HEK293 (cell line): Measurements from ENCODE around the gene GMDS.

ENCODE experiments used
- CTCF ChIA-PET: fragments of 350-600 bp; formaldehyde crosslinking; extraction: SDS; loops from one replicate; lab custom pipeline; 2021; ENCODE audit warnings: antibody characterized with exemption; lab: Yijun Ruan, JAX
- POLR2A ChIA-PET: fragments of 300-600 bp; formaldehyde crosslinking; extraction: SDS; loops from one replicate; lab custom pipeline; 2020; ENCODE audit warnings: antibody characterized with exemption, inconsistent platforms; lab: Yijun Ruan, JAX
- H3K27ac ChIP-seq: fragments of 200-500 bp; sonication (Bioruptor generic); 2 replicates; pipeline ENCODE4 v1.5.1; 2014; ENCODE audit warnings: low read depth, low read length, control low read depth, inconsistent platforms; ENCODE audit errors: extremely low read depth
- H3K36me3 ChIP-seq, 2 experiments: fragments of 200-500 bp in 1 of 2; sonication (Bioruptor generic) in 1 of 2; 1 replicate in 1 of 2; 2 replicates in 1 of 2; pipeline ENCODE4 v1.5.1; 2014 to 2017; ENCODE audit warnings: inconsistent platforms in 2 of 2, low read length in 2 of 2; ENCODE audit not compliant: control insufficient read depth in 2 of 2, insufficient read depth in 1 of 2
- H3K4me1 ChIP-seq: fragments of 200-500 bp; sonication (Bioruptor generic); 2 replicates; pipeline ENCODE4 v1.5.1; 2014; ENCODE audit warnings: mild to moderate bottlenecking, low read length, inconsistent platforms; ENCODE audit not compliant: control insufficient read depth, insufficient read depth
- H3K4me3 ChIP-seq: 2 replicates; pipeline ENCODE4 v1.5.1; 2011; ENCODE audit warnings: low read depth, mild to moderate bottlenecking, control low read depth, low read length, moderate library complexity
- H3K9me3 ChIP-seq: fragments of 200-500 bp; sonication (Bioruptor generic); 2 replicates; pipeline ENCODE4 v1.5.1; 2014; ENCODE audit warnings: low read depth, low read length, inconsistent platforms; ENCODE audit not compliant: control insufficient read depth, insufficient read depth
- BCL11A ChIP-seq: fragments of 450-650 bp; formaldehyde crosslinking; IDR thresholded peaks from 2 replicates; pipeline ENCODE4 v1.5.1; 2016; ENCODE audit warnings: low read depth, missing biosample characterization, missing genetic modification characterization
- EGR2 ChIP-seq: fragments of 450-650 bp; formaldehyde crosslinking; IDR thresholded peaks from 2 replicates; pipeline ENCODE4 v1.5.1; 2016; ENCODE audit warnings: low read depth, missing biosample characterization, missing genetic modification characterization
- HOXC10 ChIP-seq: sonication (generic); formaldehyde crosslinking; IDR thresholded peaks from 2 replicates; pipeline ENCODE4 v1.8.1; 2023; ENCODE audit warnings: mild to moderate bottlenecking, missing genetic modification reagents
- OVOL3 ChIP-seq: fragments of 450-650 bp; formaldehyde crosslinking; IDR thresholded peaks from 2 replicates; pipeline ENCODE4 v1.5.1; 2016; ENCODE audit warnings: missing biosample characterization, missing genetic modification characterization
- PRDM1 ChIP-seq: fragments of 450-650 bp; formaldehyde crosslinking; IDR thresholded peaks from 2 replicates; pipeline ENCODE4; 2016; ENCODE audit warnings: missing biosample characterization, missing genetic modification characterization
- RBAK ChIP-seq: fragments of 450-650 bp; formaldehyde crosslinking; IDR thresholded peaks from 2 replicates; pipeline ENCODE4 v1.5.1; 2016; ENCODE audit warnings: missing biosample characterization, missing genetic modification characterization
- ZBTB10 ChIP-seq: fragments of 450-650 bp; formaldehyde crosslinking; IDR thresholded peaks from 2 replicates; pipeline ENCODE4 v1.5.1; 2016; ENCODE audit warnings: missing biosample characterization, missing genetic modification characterization
- ZBTB21 ChIP-seq: fragments of 450-650 bp; formaldehyde crosslinking; IDR thresholded peaks from 2 replicates; pipeline ENCODE4 v1.5.1; 2017; ENCODE audit warnings: missing biosample characterization, missing genetic modification characterization
- ZFHX2 ChIP-seq: fragments of 450-650 bp; formaldehyde crosslinking; conservative IDR thresholded peaks from 2 replicates; pipeline ENCODE4 v1.5.1; 2016; ENCODE audit warnings: missing biosample characterization, missing genetic modification characterization
- ZFP37 ChIP-seq: fragments of 450-650 bp; formaldehyde crosslinking; IDR thresholded peaks from 2 replicates; pipeline ENCODE4 v1.5.1; 2016; ENCODE audit warnings: missing biosample characterization, missing genetic modification characterization
- ZFP69B ChIP-seq: fragments of 450-650 bp; formaldehyde crosslinking; IDR thresholded peaks from 2 replicates; pipeline ENCODE4 v1.5.1; 2016; ENCODE audit warnings: missing biosample characterization, missing genetic modification characterization
- ZIC2 ChIP-seq: fragments of 450-650 bp; formaldehyde crosslinking; IDR thresholded peaks from 2 replicates; pipeline ENCODE4 v1.5.1; 2016; ENCODE audit warnings: missing biosample characterization, missing genetic modification characterization
- ZNF112 ChIP-seq: fragments of 450-650 bp; formaldehyde crosslinking; IDR thresholded peaks from 2 replicates; pipeline ENCODE4 v1.5.0; 2017; ENCODE audit warnings: missing biosample characterization, missing genetic modification characterization
- ZNF155 ChIP-seq: fragments of 450-650 bp; formaldehyde crosslinking; IDR thresholded peaks from 2 replicates; pipeline ENCODE4 v1.5.1; 2016; ENCODE audit warnings: missing biosample characterization, missing genetic modification characterization
- ZNF169 ChIP-seq: fragments of 450-650 bp; formaldehyde crosslinking; IDR thresholded peaks from 2 replicates; pipeline ENCODE4 v1.5.1; 2016; ENCODE audit warnings: missing biosample characterization, missing genetic modification characterization
- ZNF341 ChIP-seq: fragments of 450-650 bp; formaldehyde crosslinking; IDR thresholded peaks from 2 replicates; pipeline ENCODE4; 2016; ENCODE audit warnings: low read depth, missing biosample characterization, missing genetic modification characterization
- ZNF362 ChIP-seq: fragments of 450-650 bp; formaldehyde crosslinking; IDR thresholded peaks from 2 replicates; pipeline ENCODE4 v1.5.1; 2016; ENCODE audit warnings: missing biosample characterization, missing genetic modification characterization
- ZNF366 ChIP-seq: fragments of 450-650 bp; formaldehyde crosslinking; conservative IDR thresholded peaks from 2 replicates; pipeline ENCODE4 v1.5.1; 2016; ENCODE audit warnings: missing biosample characterization, missing genetic modification characterization
- ZNF394 ChIP-seq: fragments of 450-650 bp; formaldehyde crosslinking; IDR thresholded peaks from 2 replicates; pipeline ENCODE4 v1.5.1; 2016; ENCODE audit warnings: missing biosample characterization, missing genetic modification characterization, mild to moderate bottlenecking, moderate library complexity, borderline replicate concordance
- ZNF398 ChIP-seq: fragments of 450-650 bp; formaldehyde crosslinking; IDR thresholded peaks from 2 replicates; pipeline ENCODE4 v1.5.1; 2017; ENCODE audit warnings: missing biosample characterization, missing genetic modification characterization
- ZNF426 ChIP-seq: fragments of 450-650 bp; formaldehyde crosslinking; IDR thresholded peaks from 2 replicates; pipeline ENCODE4 v1.5.1; 2017; ENCODE audit warnings: missing biosample characterization, missing genetic modification characterization, mild to moderate bottlenecking, inconsistent platforms, moderate library complexity
- ZNF513 ChIP-seq: fragments of 450-650 bp; IDR thresholded peaks from 2 replicates; pipeline ENCODE4 v1.5.1; 2018; ENCODE audit warnings: missing biosample characterization, missing genetic modification characterization
- ZNF585B ChIP-seq: fragments of 450-650 bp; formaldehyde crosslinking; IDR thresholded peaks from 2 replicates; pipeline ENCODE4 v1.5.1; 2016; ENCODE audit warnings: missing biosample characterization, missing genetic modification characterization
- ZNF701 ChIP-seq: fragments of 450-650 bp; formaldehyde crosslinking; IDR thresholded peaks from 2 replicates; pipeline ENCODE4 v1.5.1; 2016; ENCODE audit warnings: missing biosample characterization, missing genetic modification characterization
- ZNF768 ChIP-seq: fragments of 450-650 bp; formaldehyde crosslinking; IDR thresholded peaks from 2 replicates; pipeline ENCODE4 v1.5.1; 2018; ENCODE audit warnings: missing biosample characterization, mild to moderate bottlenecking, missing genetic modification characterization
- ZNF830 ChIP-seq: fragments of 450-650 bp; IDR thresholded peaks from 2 replicates; pipeline ENCODE4 v1.5.0; 2018; ENCODE audit warnings: missing biosample characterization, missing genetic modification characterization, low read depth, mild to moderate bottlenecking, moderate library complexity
- ZNF837 ChIP-seq: fragments of 450-650 bp; formaldehyde crosslinking; IDR thresholded peaks from 2 replicates; pipeline ENCODE4 v1.5.1; 2016; ENCODE audit warnings: missing biosample characterization, missing genetic modification characterization

The GMDS gene

GRCh38 chr6:2216794-2217383, 28.5 kb downstream of the GMDS start:
- CTCF ChIA-PET, result interaction anchor here (0.6 to 2.1 kb wide), 3 partner anchors 8 to 620 kb away, joined by 4 to 10 read pairs (median 4); no protein-coding TSS in a partner anchor
- no peaks in the 10 kb centered on the region for H3K4me1 ChIP-seq
- H3K27ac ChIP-seq, result no peak overlapping the region
- H3K4me3 ChIP-seq, result no peak overlapping the region
- TF ChIP-seq EGR2 (tag by site-specific recombination) (peak; percentile 58), ZNF513 (tag by site-specific recombination) (no peak), ZFHX2 (tag by site-specific recombination) (peak; percentile 42), ZNF341 (tag by site-specific recombination) (no peak)
- no peaks in the 10 kb centered on the region for H3K36me3 ChIP-seq
- POLR2A ChIA-PET, result no interaction called here
- no peaks in the 10 kb centered on the region for H3K9me3 ChIP-seq

- POLR2A ChIA-PET, result no interaction called here
- CTCF ChIA-PET, result interaction anchor here (0.7 to 1.3 kb wide), 2 partner anchors 31 to 40 kb away, joined by 3 read pairs; no protein-coding TSS in a partner anchor
- Histone ChIP-seq H3K36me3 (no peaks in the 10 kb centered on the region), H3K4me1 (no peaks in the 10 kb centered on the region), H3K9me3 (no peaks in the 10 kb centered on the region), H3K27ac (no peak overlapping the region), H3K4me3 (no peak overlapping the region)
- no peak for TF ChIP-seq ZFP37
- TF ChIP-seq ZNF155 (tag by site-specific recombination), result no peak
- no peak for TF ChIP-seq ZNF362
- TF ChIP-seq PRDM1 (tag by site-specific recombination), result no peak; the same call in none of the 2 replicates
- TF ChIP-seq ZFHX2 (tag by site-specific recombination), result peak; percentile 88
- no peak for TF ChIP-seq ZNF701 (tag by site-specific recombination)
- TF ChIP-seq ZNF837 (tag by site-specific recombination), result no peak
- TF ChIP-seq OVOL3 (tag by site-specific recombination), result no peak
- TF ChIP-seq ZBTB21, result no peak
- TF ChIP-seq ZBTB10 (tag by site-specific recombination), result no peak
- TF ChIP-seq BCL11A (tag by site-specific recombination), result no peak
- TF ChIP-seq ZNF394 (tag by site-specific recombination), result no peak
- no peak for TF ChIP-seq ZNF585B
- no peak for TF ChIP-seq ZFP69B (tag by site-specific recombination)
- peak; percentile 89 for TF ChIP-seq ZNF398 (tag by site-specific recombination)
- no peak for TF ChIP-seq ZNF366 (tag by site-specific recombination)
- TF ChIP-seq ZNF169 (tag by site-specific recombination), result no peak
- peak; percentile 92 for TF ChIP-seq EGR2 (tag by site-specific recombination)
- no peak for TF ChIP-seq ZNF768
- TF ChIP-seq HOXC10 (CRISPR knock-in tag), result no peak
- TF ChIP-seq ZNF426, result no peak
- no peak for TF ChIP-seq ZNF830 (tag by site-specific recombination)
- no peak for TF ChIP-seq ZNF112 (tag by site-specific recombination)
- TF ChIP-seq RBAK, result no peak
- peak; percentile 86 for TF ChIP-seq ZIC2 (tag by site-specific recombination)
Observed at GRCh38 chr6:2215342-2215741, 30.1 kb downstream of the GMDS start.
